ENCODE results near the gene NR2F6. TPM values are rescaled to one million over a fixed set of nuclear protein-coding genes. Genes with fewer than 3 reads are reported as not detected.

NR2F6 gene
- total RNA-seq, 1 experiment from 2014 or later = 96.5 TPM

DNA sequence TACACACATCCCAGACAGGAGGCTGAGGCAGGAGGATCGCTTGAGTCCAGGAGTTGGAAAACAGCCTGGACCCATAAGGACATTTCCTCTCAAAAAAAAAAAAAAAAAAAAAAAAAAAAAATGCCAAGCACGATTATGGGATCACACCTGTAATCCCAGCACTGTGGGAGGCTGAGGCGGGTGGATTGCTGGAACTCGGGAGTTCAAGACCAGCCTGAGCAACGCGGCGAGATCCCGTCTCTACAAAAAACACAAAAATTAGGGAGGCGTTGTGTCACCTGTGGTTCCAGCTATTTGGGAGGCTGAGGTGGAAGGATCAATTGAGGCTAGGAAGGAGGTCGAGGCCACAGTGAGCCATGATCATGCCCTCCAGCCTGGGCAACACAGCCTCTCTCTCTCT lies 20.7 kb downstream of the NR2F6 start:
- Histone ChIP-seq H3K4me3 (ENCODE audit: low read depth, low read length) (no peak overlapping the region), H3K27me3 (replicated peaks; ENCODE audit: control insufficient read depth, insufficient read depth, low read length) (no peaks in the 10 kb centered on the region), H3K36me3 (ENCODE audit: control insufficient read depth, insufficient read depth, low read length) (no peaks in the 10 kb centered on the region), H3K4me1 (0 out of 2 replicates have a peak, but pooled peaks cover 5% of the 10 kb centered on the region), H3K9me3 (no peaks in the 10 kb centered on the region)
- Mint-ChIP-seq H3K9me3 (ENCODE audit: unreplicated experiment) (no peaks in the 10 kb centered on the region), H3K4me1 (ENCODE audit: low read depth, unreplicated experiment) (no peaks in the 10 kb centered on the region), H3K4me3 (ENCODE audit: unreplicated experiment) (peak overlapping the region; percentile 77), H3K36me3 (ENCODE audit: insufficient read depth, unreplicated experiment) (peaks cover 25% of the 10 kb centered on the region), H3K27me3 (ENCODE audit: insufficient read depth, unreplicated experiment) (no peaks in the 10 kb centered on the region), H3K27ac (ENCODE audit: unreplicated experiment) (no peak overlapping the region)
- TF ChIP-seq, protein P1, sequence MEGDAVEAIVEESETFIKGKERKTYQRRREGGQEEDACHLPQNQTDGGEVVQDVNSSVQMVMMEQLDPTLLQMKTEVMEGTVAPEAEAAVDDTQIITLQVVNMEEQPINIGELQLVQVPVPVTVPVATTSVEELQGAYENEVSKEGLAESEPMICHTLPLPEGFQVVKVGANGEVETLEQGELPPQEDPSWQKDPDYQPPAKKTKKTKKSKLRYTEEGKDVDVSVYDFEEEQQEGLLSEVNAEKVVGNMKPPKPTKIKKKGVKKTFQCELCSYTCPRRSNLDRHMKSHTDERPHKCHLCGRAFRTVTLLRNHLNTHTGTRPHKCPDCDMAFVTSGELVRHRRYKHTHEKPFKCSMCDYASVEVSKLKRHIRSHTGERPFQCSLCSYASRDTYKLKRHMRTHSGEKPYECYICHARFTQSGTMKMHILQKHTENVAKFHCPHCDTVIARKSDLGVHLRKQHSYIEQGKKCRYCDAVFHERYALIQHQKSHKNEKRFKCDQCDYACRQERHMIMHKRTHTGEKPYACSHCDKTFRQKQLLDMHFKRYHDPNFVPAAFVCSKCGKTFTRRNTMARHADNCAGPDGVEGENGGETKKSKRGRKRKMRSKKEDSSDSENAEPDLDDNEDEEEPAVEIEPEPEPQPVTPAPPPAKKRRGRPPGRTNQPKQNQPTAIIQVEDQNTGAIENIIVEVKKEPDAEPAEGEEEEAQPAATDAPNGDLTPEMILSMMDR (IDR thresholded peaks at IDR 0.05; ENCODE audit: insufficient read depth in 1 of 2, low read depth in 1 of 2, low read length in 1 of 2, severe bottlenecking in 1 of 2, unreplicated experiment in 1 of 2) = no peak
- ChIA-PET CTCF (no interaction called here), POLR2A (interaction anchor here (0.6 kb wide), 1 partner anchor 21 kb away, joined by 5 read pairs; no protein-coding TSS in a partner anchor)
- no peak for DNase-seq
- no TSS peak for BruUV-seq (replicated peaks)
- intact Hi-C loops (cut with micrococcal nuclease; ENCODE audit: unreplicated experiment) = loop anchor here (5.0 kb wide), 1 partner anchor 42 kb away; the partner anchor contains the start of gene BABAM1

DNA sequence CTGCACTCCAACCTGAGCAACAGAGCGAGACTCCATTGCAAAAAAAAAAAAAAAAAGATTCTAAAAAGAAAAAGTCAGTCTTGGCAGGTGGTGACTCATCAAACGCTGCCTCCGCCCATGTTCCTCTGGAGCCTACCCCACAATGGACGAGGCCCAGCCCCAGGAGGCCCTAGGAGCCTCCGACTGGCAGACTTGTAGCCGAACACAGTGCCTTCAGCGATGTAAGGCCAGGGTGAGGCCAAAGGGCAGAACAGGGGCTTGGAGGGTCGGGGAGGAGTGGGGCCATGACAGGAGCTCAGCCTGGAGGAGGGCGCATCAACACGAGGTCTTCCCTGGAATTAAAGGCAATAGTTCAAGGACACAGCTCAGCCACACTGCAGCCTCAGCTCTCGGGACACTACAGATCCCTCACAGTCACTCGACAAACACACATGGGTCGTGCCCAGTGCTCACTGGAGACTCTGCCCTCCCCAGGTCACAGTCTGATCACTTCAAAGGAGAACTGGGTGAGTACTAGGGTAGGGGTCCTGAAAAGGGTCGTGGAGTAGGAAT lies 25.4 kb downstream of the NR2F6 start:
- no TSS peak for BruUV-seq (replicated peaks)
- no peaks in the 10 kb centered on the region for H3K4me1 Mint-ChIP-seq (ENCODE audit: low read depth, unreplicated experiment)
- H3K36me3 Mint-ChIP-seq (ENCODE audit: insufficient read depth, unreplicated experiment) = peaks cover 30% of the 10 kb centered on the region
- DNase-seq = no peak
- Histone ChIP-seq H3K36me3 (ENCODE audit: control insufficient read depth, insufficient read depth, low read length) (peaks cover 2% of the 10 kb centered on the region; the same call in 1 of the 2 replicates), H3K27me3 (replicated peaks; ENCODE audit: control insufficient read depth, insufficient read depth, low read length) (no peaks in the 10 kb centered on the region), H3K4me3 (ENCODE audit: low read depth, low read length) (no peak overlapping the region), H3K9me3 (no peaks in the 10 kb centered on the region), H3K4me1 (0 out of 2 replicates have a peak, but pooled peaks cover 8% of the 10 kb centered on the region)
- no peaks in the 10 kb centered on the region for H3K27me3 Mint-ChIP-seq (ENCODE audit: insufficient read depth, unreplicated experiment)
- TF ChIP-seq, protein P1 (IDR thresholded peaks at IDR 0.05; ENCODE audit: insufficient read depth in 1 of 2, low read depth in 1 of 2, low read length in 1 of 2, severe bottlenecking in 1 of 2, unreplicated experiment in 1 of 2) = no peak
- no peak overlapping the region for H3K27ac Mint-ChIP-seq (ENCODE audit: unreplicated experiment)
- POLR2A ChIA-PET = no interaction called here
- intact Hi-C loops (cut with micrococcal nuclease; ENCODE audit: unreplicated experiment) = no loop called here
- CTCF ChIA-PET = interaction anchor here (0.6 kb wide), 1 partner anchor 40 kb away, joined by 4 read pairs; no protein-coding TSS in a partner anchor
- no peaks in the 10 kb centered on the region for H3K9me3 Mint-ChIP-seq (ENCODE audit: unreplicated experiment)
- no peak overlapping the region for H3K4me3 Mint-ChIP-seq (ENCODE audit: unreplicated experiment)

DNA sequence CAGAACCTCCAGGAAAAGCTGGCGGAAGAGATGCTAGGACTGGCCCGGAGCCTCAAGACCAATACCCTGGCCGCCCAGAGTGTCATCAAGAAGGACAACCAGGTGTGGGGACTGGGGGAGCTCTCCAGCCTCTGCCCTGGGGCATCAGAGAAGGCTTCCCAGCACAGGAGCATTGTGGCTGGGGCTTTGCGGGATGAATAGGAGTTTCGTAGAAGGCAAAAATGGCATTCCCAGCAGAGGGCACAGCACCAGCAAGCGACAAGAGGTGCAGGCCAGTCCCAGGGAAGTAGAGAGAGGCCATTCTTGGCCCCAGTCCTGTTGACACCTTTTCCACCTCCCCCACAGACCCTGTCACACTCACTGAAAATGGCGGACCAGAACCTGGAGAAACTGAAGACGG lies 26.4 kb downstream of the NR2F6 start:
- H3K27me3 Mint-ChIP-seq (ENCODE audit: insufficient read depth, unreplicated experiment) = no peaks in the 10 kb centered on the region
- Histone ChIP-seq H3K36me3 (ENCODE audit: control insufficient read depth, insufficient read depth, low read length) (peaks cover 2% of the 10 kb centered on the region; the same call in 1 of the 2 replicates), H3K9me3 (no peaks in the 10 kb centered on the region), H3K4me3 (ENCODE audit: low read depth, low read length) (no peak overlapping the region), H3K27me3 (replicated peaks; ENCODE audit: control insufficient read depth, insufficient read depth, low read length) (no peaks in the 10 kb centered on the region), H3K4me1 (peaks cover 12% of the 10 kb centered on the region; the same call in 1 of the 2 replicates)
- POLR2A ChIA-PET = no interaction called here
- no peak for DNase-seq
- no TSS peak for BruUV-seq (replicated peaks)
- no peak overlapping the region for H3K4me3 Mint-ChIP-seq (ENCODE audit: unreplicated experiment)
- CTCF ChIA-PET = no interaction called here
- no peaks in the 10 kb centered on the region for H3K9me3 Mint-ChIP-seq (ENCODE audit: unreplicated experiment)
- no peak overlapping the region for H3K27ac Mint-ChIP-seq (ENCODE audit: unreplicated experiment)
- H3K4me1 Mint-ChIP-seq (ENCODE audit: low read depth, unreplicated experiment) = no peaks in the 10 kb centered on the region
- TF ChIP-seq, protein P1 (IDR thresholded peaks at IDR 0.05; ENCODE audit: insufficient read depth in 1 of 2, low read depth in 1 of 2, low read length in 1 of 2, severe bottlenecking in 1 of 2, unreplicated experiment in 1 of 2) = no peak
- intact Hi-C loops (cut with micrococcal nuclease; ENCODE audit: unreplicated experiment) = no loop called here
- H3K36me3 Mint-ChIP-seq (ENCODE audit: insufficient read depth, unreplicated experiment) = peaks cover 36% of the 10 kb centered on the region
